HG02623 (cell line): Measurements from ENCODE around the gene FOXO4.
"Not testable (repeated sequence)": the region's sequence is repeated elsewhere in the genome, so short reads cannot be mapped to it uniquely, and the experiment has no call there.

ENCODE experiments used
- ATAC-seq: cut with Tn5 transposase; IDR thresholded peaks from one replicate; pipeline ENCODE4 v1.9.1; 2021; ENCODE audit warnings: moderate library complexity; ENCODE audit not compliant: unreplicated experiment

The FOXO4 gene

GRCh38 chrX:71095555-71095980 is at the start of gene FOXO4:
TSS of gene FOXO4 (plus strand) at chrX:71095851. CDS start at chrX:71096529, 678 bp downstream.
- ATAC-seq = peak; percentile 93

GRCh38 chrX:71047891-71048290 is 47.8 kb upstream of the FOXO4 start:
- not testable (repeated sequence) for ATAC-seq

GRCh38 chrX:71052721-71053120 is 42.9 kb upstream of the FOXO4 start:
- no peak for ATAC-seq

GRCh38 chrX:71053217-71053621 is 42.4 kb upstream of the FOXO4 start:
- peak; percentile 95 for ATAC-seq

- no peak for ATAC-seq
Measured at GRCh38 chrX:71056867-71057266, 38.8 kb upstream of the FOXO4 start.

- ATAC-seq = no peak
Measured at GRCh38 chrX:71057848-71058530, 37.7 kb upstream of the FOXO4 start.

- ATAC-seq = no peak
Measured at GRCh38 chrX:71060127-71060526, 35.5 kb upstream of the FOXO4 start.

- ATAC-seq = no peak
Measured at GRCh38 chrX:71067089-71067488, 28.6 kb upstream of the FOXO4 start.

- no peak for ATAC-seq
Measured at GRCh38 chrX:71067712-71068043, 28.0 kb upstream of the FOXO4 start.

- peak; percentile 97 for ATAC-seq
Measured at GRCh38 chrX:71068044-71068918, 27.4 kb upstream of the FOXO4 start, which contains the start of gene SNX12. TSS of gene SNX12 (minus strand) at chrX:71068334. CDS start at chrX:71068306, 28 bp downstream.

- no peak for ATAC-seq
Measured at GRCh38 chrX:71070531-71070930, 25.1 kb upstream of the FOXO4 start.

GRCh38 chrX:71081330-71082123 is 14.1 kb upstream of the FOXO4 start:
- ATAC-seq = no peak

GRCh38 chrX:71082124-71082647 is 13.5 kb upstream of the FOXO4 start:
- no peak for ATAC-seq

GRCh38 chrX:71082822-71083221 is 12.8 kb upstream of the FOXO4 start:
- ATAC-seq = no peak

GRCh38 chrX:71085900-71086299 is 9.8 kb upstream of the FOXO4 start:
- no peak for ATAC-seq

GRCh38 chrX:71091263-71091662 is 4.4 kb upstream of the FOXO4 start:
- ATAC-seq = no peak

- no peak for ATAC-seq
Measured at GRCh38 chrX:71095033-71095432, 618 bp upstream of the FOXO4 start.

GRCh38 chrX:71095981-71096759 is 519 bp downstream of the FOXO4 start:
- no peak for ATAC-seq

GRCh38 chrX:71096760-71097032 is 1.0 kb downstream of the FOXO4 start:
- no peak for ATAC-seq

GRCh38 chrX:71098302-71098701 is 2.7 kb downstream of the FOXO4 start:
- ATAC-seq = no peak
